ENCODE data around the gene R3HDML.

Gene R3HDML

GRCh38 chr20:44361021-44361420, 24.2 kb downstream of the R3HDML start:
- no peak for DNase-seq (ENCODE audit: low read depth)
- no peak overlapping the region for H3K4me3 ChIP-seq (ENCODE audit: low read depth, low read length)
- no peak for TF ChIP-seq CTCF (conservative IDR thresholded peaks at IDR 0.05; ENCODE audit: low read depth, low read length)

- no peak for TF ChIP-seq CTCF (conservative IDR thresholded peaks at IDR 0.05; ENCODE audit: low read depth, low read length)
- DNase-seq (ENCODE audit: low read depth) = no peak
- no peak overlapping the region for H3K4me3 ChIP-seq (ENCODE audit: low read depth, low read length)
Measured at GRCh38 chr20:44362466-44362940, 25.7 kb downstream of the R3HDML start.

DNA sequence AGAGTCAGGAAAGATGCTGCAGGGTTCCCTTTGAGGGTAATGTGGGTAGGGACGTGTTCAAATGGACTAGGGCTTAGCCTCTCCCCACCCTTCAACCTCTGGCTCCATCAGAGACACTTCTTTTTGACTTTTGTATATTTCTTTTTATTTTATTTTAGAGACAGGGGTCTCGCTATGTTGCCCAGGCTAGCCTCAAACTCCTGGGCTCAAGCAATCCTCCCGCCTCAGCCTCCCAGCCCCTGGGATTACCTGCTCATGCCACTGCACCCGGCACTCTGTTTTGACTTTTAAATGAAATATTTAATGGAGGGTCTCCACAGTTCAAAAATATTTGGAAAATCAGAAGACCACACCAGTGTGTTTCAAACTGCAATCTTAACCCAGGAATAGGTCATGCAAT, 27.2 kb downstream of the R3HDML start:
- H3K4me3 ChIP-seq (ENCODE audit: low read depth, low read length) = no peak overlapping the region
- no peak for DNase-seq (ENCODE audit: low read depth)
- no peak for TF ChIP-seq CTCF (conservative IDR thresholded peaks at IDR 0.05; ENCODE audit: low read depth, low read length)

- no peak overlapping the region for H3K4me3 ChIP-seq (ENCODE audit: low read depth, low read length)
- DNase-seq (ENCODE audit: low read depth) = no peak
- TF ChIP-seq CTCF (conservative IDR thresholded peaks at IDR 0.05; ENCODE audit: low read depth, low read length) = no peak
Measured at GRCh38 chr20:44364780-44365179, 27.9 kb downstream of the R3HDML start.

GRCh38 chr20:44367746-44368145, 30.9 kb downstream of the R3HDML start:
- no peak for TF ChIP-seq CTCF (conservative IDR thresholded peaks at IDR 0.05; ENCODE audit: low read depth, low read length)
- DNase-seq (ENCODE audit: low read depth) = no peak
- no peak overlapping the region for H3K4me3 ChIP-seq (ENCODE audit: low read depth, low read length)

DNA sequence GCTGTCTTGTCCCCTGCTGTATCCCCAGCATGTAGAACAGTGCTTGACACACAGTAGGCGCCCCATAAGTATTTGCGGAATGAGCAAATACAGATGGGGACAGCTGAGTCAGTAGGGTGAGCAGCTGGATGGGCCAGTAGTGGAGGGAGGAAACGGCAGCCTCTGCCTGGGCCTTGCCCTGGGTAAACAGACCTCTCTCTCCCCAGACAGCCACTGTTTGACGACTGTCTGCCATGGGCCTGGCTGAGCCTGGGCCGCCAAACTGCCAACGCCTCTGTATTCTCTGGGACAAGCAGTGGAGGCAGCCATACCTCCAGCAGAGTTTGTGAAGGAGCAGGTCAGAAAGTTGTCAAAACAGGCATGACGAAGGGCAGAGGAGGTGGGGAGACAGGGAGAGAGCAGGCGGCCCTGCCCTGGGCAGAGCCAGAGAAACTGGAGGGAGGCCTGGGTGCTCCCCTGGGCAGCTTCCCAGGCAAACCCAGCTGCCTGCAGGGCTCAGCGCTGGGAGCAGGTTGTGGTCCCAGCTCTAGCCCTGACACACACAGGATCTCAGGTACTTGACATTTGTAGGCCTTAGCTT, 33.9 kb downstream of the R3HDML start:
- DNase-seq (ENCODE audit: low read depth) = peak; percentile 10
- H3K4me3 ChIP-seq (ENCODE audit: low read depth, low read length) = no peak overlapping the region
- TF ChIP-seq CTCF (conservative IDR thresholded peaks at IDR 0.05; ENCODE audit: low read depth, low read length) = no peak

GRCh38 chr20:44382641-44383040, 45.8 kb downstream of the R3HDML start:
- TF ChIP-seq CTCF (conservative IDR thresholded peaks at IDR 0.05; ENCODE audit: low read depth, low read length) = no peak
- no peak for DNase-seq (ENCODE audit: low read depth)

More at GRCh38 chr20:44382641-44383040, 45.8 kb downstream of the R3HDML start:
- H3K4me3 ChIP-seq (ENCODE audit: low read depth, low read length) = no peak overlapping the region

Data from choroid plexus epithelial cell (primary cell).